A172 (cell line): ENCODE measurements around the gene FRS2. TPM values are rescaled to one million over a fixed set of nuclear protein-coding genes. Genes with fewer than 3 reads are reported as not detected.

Experiments
- DNase-seq: peaks from one replicate; pipeline ENCODE4 v3.0.0-alpha.2; 2015; ENCODE audit warnings: low spot score
- total RNA-seq: library from RNA; depleted of rRNA; stranded (reverse); fragments of >200 nt; shearing (Covaris generic); gene quantifications from 2 replicates; pipeline ENCODE4 v1.2.3, GENCODE V29; 2014

FRS2 gene
- total RNA-seq, 1 experiment from 2014 or later, result 42.4 TPM

DNA sequence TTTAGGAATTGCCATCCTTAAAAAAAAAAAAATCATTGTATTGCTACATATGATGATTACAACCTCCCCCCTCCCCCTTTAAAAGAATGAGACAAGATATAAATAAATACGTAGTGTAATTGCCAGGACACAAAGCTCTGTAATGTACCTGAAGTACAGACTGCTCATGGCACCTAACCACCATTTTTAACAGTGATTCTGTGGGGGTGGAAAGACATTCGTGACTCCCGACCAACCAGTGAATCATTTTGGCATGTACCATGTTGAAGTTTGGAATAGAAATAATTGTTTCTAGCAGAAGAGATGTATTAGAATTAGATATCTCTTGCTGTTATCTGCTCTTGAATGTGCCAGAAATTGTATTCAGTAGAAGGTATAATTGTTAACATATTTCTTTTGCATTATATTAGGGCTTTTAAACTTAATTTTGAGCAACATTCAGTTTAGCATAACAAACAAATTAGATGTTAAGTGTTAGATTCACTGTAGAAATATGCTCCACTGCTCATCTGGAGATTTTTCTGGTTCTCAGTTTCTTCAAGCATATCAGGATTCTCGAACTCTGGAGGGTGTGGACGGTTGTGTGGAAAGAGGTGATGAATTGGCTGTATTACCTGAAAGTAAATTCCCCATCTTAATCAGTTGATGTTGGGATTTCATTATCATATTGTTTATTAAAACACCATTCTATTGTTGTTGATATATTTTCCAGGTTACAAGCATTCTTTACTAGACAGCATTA is 31.1 kb downstream of the FRS2 start:
- no peak for DNase-seq

DNA sequence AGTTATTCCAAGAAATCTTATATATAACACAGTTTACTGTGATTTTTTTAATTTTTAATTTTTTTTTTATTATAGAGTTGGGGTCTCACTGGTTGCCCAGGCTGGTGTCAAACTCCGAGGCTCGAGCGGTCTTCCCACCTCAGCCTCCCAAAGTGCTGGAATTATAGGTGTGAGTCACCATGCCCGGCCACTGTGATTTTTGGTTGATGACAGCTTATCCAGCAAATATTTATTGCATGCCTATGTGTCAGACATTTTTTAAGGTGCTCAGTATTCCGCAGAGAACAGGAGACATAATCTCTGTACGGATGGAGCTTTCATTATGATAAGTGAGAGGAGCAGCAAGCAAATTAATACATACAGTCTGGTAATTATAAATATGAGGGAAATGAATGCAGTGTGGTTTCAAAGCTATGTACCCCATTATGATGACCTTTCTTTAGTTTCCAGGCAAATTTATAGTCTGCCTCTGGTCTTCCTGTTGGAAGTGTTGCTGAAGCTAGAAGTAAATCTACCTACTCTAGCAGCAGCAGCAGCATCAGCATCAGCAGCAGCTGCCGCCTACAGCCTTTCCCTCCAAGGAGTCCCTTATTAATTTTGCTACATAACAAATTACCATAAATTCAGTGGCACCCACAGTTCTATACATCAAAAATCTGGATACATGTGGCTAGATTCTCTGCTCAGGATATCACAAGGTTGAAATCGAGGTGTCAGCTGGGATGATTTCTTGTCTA is 32.3 kb downstream of the FRS2 start:
- peak; percentile 72 for DNase-seq

DNA sequence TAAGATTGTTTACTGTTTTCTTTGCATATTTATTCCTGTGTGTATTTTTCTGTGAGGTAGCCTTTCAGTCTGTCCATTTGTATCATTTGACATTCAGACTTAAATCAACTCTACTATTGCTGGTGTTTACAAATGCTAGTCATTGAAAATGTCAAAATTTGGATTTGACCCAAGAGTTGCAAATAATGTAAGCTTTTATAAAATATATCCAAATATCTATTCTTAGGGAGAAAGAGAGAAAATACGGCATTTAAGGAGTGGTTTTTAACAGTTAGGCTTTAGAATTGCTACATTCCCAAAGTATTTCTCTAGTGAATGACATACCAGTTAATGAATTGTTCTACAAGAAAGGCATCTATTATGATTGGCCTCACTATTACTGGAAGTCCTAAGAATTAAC is 37.9 kb downstream of the FRS2 start:
- no peak for DNase-seq

DNA sequence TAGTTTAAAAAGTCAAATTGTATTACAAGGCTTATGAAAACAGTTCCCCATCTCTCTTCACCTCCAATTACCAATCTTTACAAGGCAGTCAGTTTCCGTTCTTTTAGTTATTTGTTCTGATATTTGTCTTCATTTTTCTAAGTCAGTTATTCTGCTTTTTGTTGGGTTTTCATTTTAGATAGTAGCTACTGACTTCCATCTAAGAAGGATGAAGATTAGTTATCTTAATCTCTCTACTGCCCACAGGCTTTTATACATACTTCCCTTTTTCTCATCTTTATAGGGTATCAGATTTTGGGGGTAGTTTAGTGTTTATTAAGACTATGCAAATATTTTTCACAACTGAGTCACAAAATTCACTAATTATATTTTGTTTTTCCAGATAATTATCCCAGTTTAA is 38.4 kb downstream of the FRS2 start:
- no peak for DNase-seq

DNA sequence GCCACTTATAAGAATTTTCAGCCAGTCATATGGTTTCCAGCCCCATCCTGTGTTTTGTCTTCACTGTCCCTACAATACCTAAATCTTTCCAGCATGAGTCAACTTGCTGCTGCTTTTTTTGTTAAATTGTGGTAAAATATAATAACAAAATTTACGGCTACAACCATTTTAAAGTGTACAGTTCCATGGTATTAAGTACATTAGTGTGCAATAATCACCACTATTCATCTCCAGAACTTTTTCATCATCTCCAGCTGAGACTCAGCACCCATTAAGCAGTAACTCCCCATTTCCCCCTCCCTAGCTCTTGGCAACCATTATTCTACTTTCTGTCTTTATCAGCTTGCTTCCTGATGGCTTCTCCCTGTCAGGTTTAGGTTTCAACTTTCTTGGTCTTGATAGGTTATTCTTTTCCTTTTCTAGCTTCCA is 39.1 kb downstream of the FRS2 start:
- peak; percentile 35 for DNase-seq

DNA sequence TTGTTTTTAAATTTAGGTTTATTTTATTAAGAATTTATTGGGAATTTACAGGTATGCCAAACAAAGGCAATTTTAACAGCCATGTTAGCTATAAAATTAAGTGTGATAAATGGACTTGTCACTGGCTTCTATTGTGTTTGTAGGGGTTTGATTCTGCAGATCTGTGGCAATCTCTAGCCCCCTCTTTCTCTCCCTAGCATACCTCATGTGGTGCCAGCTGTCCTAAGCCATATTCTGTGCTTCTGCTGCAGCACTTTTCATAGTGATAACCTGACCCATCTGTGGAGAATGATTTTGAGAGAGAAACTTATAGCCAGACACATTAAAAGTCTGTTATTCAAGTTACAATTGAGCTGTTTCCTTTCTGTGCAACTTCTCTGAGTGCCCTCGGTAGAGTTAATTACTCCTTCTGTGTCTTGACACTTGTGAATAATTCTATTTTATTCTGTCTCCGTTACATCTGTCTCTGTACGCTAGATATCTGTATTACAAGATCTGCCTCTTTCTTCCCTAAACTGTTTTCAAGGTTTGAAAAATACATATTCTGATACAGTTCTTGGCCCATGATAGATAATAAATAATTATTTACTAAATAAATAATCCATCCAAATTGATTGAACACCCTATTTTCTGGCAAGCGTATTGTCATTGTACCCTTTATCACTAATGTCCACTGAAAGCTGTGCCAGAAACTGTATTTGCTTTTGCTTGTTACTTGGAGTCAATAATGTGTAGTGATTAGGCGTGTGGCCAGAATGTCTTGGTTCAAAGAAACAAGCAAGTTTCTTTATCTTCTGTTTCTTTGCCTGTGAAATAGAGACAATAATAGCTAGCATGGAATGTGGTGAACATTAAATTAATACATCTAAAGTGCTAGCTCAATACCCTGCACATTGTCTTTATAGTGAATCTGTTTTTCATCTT is 40.0 kb downstream of the FRS2 start:
- DNase-seq, result no peak

DNA sequence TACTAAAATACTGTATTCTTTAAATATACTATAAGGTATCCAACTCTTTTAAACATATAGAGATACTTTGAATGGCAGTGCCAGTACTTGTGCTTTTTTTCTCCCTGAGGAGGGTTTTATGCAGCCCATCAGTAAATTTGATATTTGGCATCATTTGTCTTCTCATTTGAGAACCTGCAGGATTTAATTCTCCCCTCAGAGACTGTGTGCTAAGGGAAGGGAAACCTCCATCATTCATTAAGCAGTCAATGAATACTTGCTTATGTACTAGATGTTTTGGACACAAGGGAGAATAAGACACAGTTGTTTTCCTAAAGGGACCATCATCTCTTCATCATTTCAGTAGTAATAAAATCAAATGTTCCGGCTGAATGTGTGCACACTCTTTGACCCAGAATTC is 40.8 kb downstream of the FRS2 start:
- DNase-seq, result no peak

DNA sequence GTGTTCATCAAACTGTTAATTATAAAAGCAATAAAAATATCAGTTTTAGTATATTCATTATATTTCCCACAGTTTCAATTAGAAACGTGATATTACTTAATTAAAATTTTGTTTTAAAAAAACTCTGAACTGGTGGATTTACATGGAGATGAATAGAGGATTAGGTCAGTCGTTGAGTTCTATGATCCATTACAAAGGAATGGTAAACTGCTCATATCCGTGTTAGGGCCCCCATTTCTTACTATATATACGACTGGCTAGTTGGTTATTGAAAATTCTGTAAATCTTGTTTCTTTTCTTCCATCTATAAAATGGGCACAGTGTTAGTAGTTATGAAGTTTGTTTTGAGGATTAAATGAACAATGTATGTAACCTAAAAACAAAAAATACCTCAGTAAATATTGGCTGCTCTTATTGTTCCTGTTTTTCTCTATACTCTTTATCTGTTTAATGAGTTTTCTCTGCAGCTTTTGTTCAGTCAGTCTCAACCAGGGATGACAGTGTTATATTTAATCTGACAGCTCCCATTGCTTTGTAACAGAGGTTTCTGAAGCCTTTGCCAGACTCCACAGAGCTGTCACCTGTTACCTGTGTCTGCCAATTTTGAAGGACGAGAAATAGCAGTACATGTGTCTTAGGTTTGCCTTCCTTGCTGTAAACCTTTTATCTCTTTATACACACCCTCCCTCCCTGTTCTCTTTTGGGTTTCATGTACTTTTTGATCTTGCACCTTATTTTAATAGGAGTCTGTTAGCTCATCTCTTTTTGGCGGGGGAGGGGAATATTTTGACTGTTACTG is 41.5 kb downstream of the FRS2 start:
- no peak for DNase-seq

DNA sequence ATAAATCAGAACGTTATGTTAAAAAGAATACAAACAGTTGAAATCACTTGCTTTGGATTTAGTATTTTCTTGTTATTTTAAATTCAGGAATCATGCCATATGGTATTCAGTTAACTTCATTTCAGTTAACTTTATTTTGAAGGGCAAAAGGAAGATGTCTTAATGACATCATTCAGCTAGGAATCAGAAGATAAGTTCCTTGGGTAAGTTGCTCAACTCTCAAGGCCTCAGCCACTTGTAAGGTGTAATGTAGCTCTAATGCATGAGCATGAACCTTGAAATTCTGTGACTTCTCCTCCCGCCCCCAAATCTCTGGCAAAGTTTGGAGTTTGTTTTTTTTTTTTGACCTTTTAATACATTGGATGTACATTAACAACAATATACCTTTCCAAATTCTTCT is 42.6 kb downstream of the FRS2 start:
- DNase-seq, result no peak

DNA sequence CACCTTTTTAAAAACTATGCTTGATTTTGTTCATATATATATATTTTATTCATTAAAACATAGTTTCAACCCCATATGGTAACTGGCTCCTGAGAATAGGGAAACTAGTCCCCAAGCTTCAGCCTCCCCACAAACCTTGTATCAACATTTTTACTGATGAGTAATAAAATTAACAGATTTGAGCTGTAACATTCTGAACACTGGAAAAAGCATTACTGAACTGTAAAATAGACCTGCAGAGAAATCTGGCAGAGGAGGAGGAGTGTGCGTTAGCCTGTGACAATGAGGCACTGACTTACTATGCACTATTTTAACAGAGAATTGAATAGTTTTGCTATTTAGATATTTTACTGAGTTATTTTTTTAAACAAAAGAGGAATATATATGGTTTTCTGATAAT is 43.1 kb downstream of the FRS2 start:
- DNase-seq, result no peak

DNA sequence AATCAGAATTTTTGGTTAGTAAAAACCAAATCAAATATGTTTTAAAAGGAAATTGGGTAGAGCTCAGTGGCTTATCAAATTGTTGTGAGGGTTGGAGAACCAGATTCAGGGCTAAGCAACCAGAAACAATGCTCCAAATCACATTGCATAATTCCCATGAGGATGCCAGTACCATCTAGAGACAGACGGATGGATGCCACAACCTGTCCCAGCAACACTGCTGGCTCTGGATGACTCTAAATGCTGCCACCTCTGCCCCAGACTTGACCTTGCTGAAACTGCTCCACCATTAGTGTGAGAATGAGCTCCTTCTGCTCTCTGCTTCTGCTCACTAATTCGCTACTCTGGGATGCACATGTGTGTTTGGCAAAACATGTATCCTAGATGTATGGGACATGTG is 43.9 kb downstream of the FRS2 start:
- no peak for DNase-seq

DNA sequence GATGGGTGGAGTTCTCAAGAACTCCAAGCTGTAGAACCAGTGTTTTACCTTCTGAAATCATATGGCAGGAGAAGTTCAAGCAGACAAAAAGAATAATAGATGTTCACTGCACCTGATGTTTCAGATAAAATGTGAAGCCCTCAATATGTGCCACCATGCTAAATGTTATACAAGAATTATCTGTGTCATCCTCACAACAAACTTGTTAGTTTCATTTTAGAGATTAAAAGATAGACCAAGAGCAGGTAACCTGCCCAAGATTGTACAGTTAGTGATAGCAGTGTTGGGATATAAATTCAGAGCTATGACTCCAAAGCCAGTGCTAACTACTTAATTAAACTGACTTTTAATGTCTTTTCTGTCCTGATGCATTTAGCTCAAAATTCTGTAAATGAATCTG is 44.7 kb downstream of the FRS2 start:
- DNase-seq, result no peak

DNA sequence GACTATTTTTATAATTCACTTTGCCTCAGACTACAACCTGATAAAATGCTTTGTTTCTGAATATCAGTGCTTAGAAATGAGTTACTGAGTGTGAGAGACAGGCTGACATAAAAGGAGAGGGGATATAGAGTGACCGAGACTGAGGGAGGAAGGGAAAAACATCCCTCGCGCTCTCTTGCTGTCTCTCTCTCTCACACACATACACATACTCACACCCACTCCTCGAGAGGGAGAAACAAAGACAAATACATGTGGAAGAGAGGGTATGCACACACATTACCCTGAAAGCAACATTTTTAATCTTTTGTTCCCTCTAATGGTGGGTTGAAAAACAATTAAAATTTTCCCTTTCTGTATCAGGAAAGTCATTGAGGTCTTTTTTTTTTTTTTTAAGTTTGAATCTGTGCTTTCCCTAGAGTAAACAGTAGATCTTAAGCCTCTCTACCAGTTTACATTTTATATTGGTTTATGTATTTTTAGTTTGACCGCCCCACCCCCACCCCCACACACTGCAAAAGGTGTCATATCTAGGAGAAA is 45.3 kb downstream of the FRS2 start:
- no peak for DNase-seq

DNA sequence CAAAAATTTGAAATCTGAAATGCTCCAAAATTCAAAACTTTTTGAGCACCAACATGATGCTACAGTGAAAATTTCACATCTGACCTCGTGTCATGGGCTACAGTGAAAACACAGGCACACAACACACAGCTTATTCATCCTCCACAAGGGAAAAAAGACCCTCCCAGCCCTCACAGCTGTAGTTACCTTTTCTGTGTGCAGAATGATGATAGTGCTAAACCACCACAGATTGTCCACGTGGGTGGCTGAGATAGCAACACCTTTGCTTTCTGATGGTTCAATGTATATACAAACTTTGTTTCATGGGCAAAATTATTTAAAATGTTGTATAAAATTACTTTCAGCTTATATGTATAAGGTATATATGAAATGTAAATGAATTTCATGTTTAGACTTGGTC is 46.8 kb downstream of the FRS2 start:
- DNase-seq, result no peak

DNA sequence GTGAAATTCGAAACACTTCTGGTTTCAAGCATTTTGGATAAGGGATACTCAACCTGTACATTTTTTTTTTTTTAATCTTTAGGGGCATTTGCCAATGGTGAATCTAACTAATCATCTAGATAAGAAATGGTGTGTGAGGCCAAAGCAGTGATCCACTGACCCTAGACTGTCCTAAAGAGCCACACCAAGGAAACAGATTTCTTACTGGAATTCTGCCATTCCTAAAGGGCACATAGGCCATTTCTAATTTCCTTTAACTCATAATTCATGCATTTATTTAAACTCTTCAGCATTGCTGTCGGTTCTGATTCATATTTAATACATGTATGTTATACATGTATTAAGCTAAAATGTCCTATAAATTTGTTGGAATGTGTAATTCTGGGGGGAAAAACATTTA is 47.2 kb downstream of the FRS2 start:
- DNase-seq, result no peak

DNA sequence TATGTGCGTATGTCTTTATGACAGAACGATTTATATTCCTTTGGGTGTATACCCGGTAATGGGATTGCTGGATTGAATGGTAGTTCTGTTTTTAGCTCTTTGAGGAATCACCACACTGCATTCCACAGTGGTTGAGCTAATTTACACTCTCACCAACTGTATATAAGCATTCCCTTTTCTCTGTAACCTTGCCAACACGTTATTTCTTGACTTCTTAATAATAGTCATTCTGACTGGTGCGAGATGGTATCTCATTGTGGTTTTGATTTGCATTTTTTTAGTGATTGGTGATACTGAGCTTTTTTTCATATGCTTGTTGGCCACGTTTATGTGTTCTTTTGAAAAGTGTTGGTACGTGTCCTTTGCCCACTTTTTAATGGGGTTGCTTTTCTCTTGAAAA is 49.7 kb downstream of the FRS2 start:
- peak; percentile 74 for DNase-seq

DNA sequence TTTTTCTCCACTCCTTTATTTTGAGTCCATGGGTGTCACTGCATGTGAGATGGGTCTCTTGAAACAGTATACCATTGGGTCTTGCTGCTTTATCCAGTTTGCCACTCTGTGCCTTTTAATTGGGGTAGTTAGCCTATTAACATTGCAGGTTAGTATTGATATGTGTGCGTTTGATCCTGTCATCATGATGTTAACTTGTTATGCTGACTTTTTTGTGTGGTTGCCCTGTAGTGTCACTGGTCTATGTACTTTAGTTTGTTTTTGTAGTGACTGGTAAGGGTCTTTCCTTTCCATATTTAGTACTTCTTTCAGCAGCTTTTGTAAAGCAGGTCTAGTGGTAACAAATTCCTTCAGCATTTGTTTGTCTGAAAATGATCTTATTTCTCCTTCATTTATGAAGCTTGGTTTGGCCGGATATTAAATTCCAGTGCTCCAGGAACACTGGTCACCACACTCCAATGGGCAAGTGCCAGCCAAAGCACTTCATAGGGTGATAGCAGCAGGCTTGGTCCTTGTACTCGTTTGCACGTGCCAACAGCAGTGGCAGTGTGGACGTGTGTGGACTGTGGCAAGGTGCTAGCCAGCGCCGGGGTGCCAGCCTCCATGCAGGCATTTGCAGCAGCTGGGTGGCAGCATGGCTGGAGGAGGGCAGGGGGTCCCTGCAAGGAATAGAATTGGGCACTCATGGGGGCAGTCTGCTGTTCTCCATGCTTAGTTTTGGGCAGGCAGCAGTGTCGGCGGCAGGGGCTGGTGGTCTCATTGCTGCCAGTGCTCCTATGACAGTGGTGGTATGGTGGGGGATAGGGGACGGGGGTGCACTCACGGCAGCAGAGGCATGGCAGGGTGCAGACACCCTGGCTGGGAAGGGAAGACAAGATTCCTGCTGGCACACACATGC is 53.5 kb downstream of the FRS2 start:
- DNase-seq, result no peak

DNA sequence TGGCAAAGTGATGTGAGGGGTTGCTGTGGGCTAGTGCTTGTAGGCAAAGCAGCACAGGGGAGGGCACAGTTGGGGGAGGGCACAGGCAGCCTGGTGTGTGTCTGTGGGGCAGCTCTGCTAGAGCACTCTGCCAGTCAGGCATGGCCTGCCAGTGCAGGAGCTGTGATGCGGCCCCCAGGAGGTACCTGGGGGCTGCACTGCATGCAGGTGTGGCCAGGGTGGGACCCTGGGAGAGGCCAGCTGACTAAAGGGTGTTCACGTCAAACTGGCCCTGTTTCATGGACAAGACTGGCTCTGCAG is 54.1 kb downstream of the FRS2 start:
- no peak for DNase-seq

DNA sequence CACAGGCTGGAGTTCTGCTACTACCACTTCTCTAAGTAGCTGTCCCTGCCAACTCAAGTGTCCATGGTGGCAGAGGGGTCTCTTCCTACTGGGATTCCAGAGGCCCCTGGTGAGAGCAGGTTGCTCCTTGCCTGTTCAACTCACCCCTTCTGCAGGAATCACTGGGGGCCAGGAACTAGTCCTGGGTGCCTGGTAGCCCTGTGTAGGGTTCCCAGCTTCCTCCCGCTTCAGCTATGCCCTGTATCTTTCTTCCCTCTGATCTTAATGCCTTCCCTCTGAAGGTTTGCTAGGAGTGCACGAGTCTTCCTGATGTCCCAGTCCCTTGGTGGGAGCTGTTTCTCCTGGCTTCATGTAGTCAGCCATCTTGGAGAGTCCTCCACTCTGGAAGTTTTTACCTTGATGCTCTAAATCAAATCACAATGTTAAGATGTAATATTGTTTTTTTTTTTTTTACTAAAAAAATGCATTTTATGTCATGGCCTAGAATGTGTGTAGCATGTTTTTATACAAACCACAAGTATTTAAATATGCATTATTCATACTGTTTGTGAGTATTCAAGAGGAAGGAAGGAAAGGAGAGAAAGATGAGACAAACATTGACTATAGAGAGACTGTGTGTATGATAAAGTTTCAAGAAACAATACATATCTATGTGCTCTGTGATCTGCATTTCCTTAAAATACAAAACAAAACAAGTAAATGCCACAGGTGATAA is 54.7 kb downstream of the FRS2 start:
- no peak for DNase-seq
